Endothelial cell of umbilical vein (primary cell): ENCODE results near the gene NEK6. TPM values are rescaled to one million over a fixed set of nuclear protein-coding genes. Genes with fewer than 3 reads are reported as not detected.

ENCODE experiments used
- BruUV-seq: library from RNA; stranded (reverse); fragments of 400-500 nt; replicated peaks from 2 replicates; lab custom pipeline; 2021; lab: Mats Ljungman, UMichigan
- CTCF ChIA-PET: fragments of 300-600, 350-600 bp; sonication (Branson Sonifier 250); formaldehyde crosslinking; loops from one replicate; lab custom pipeline; 2021; ENCODE audit warnings: antibody characterized with exemption, inconsistent platforms; lab: Charles Lee
- POLR2A ChIA-PET: fragments of 300-600, 350-600 bp; sonication (Branson Sonifier 250); formaldehyde crosslinking; loops from one replicate; lab custom pipeline; 2021; ENCODE audit warnings: antibody characterized with exemption, inconsistent platforms; lab: Charles Lee
- DNase-seq: peaks from one replicate; pipeline ENCODE4 v3.0.0-alpha.2; 2011; ENCODE audit warnings: low read depth, low spot score
- FAIRE-seq: peaks from 2 replicates; lab custom pipeline; 2011; peaks lifted over from hg19 to GRCh38; lab: Jason Lieb, UNC
- H2AFZ ChIP-seq: 2 replicates; pipeline ENCODE4 v1.6.0; 2012; ENCODE audit warnings: low read depth, low read length, control low read depth, inconsistent platforms
- H3K27ac ChIP-seq: 2 replicates; pipeline ENCODE4 v1.5.1; 2011; ENCODE audit warnings: low read depth, mild to moderate bottlenecking, control low read depth, low read length, moderate library complexity; ENCODE audit not compliant: insufficient read depth
- H3K27me3 ChIP-seq, 2 experiments: 2 replicates each; pipeline versions ENCODE4 v1.6.0 to v1.6.1; 2011; ENCODE audit warnings: low read length in 2 of 2, mixed read lengths in 1 of 2; ENCODE audit not compliant: control insufficient read depth in 2 of 2, insufficient read depth in 2 of 2
- H3K36me3 ChIP-seq, 2 experiments: 2 replicates in 1 of 2; 3 replicates in 1 of 2; pipeline ENCODE4 v1.5.1; 2011; ENCODE audit warnings: low read length in 2 of 2, mild to moderate bottlenecking in 1 of 2, moderate library complexity in 1 of 2; ENCODE audit not compliant: control insufficient read depth in 2 of 2, insufficient read depth in 2 of 2; ENCODE audit errors: extremely low read depth in 1 of 2
- H3K4me1 ChIP-seq: 3 replicates; pipeline ENCODE4 v1.5.1; 2011; ENCODE audit warnings: mild to moderate bottlenecking, low read length; ENCODE audit not compliant: control insufficient read depth, insufficient read depth; ENCODE audit errors: extremely low read depth
- H3K4me2 ChIP-seq: 2 replicates; pipeline ENCODE4 v1.6.1; 2011; ENCODE audit warnings: low read length, control low read depth, mixed read lengths; ENCODE audit not compliant: insufficient read depth
- H3K4me3 ChIP-seq, 3 experiments: fragments of 200-600 bp in 1 of 3; sonication (generic), shearing (Covaris generic) in 1 of 3; replicated peaks in 1 of 3; 2 replicates each; pipeline ENCODE4 v1.5.1; 2011 to 2016; ENCODE audit warnings: control low read depth in 3 of 3, low read length in 3 of 3, mild to moderate bottlenecking in 2 of 3, inconsistent platforms in 1 of 3, low read depth in 1 of 3, moderate library complexity in 1 of 3; ENCODE audit not compliant: insufficient read depth in 1 of 3
- H3K79me2 ChIP-seq: 2 replicates; pipeline ENCODE4 v1.6.0; 2012; ENCODE audit warnings: low read length, inconsistent platforms; ENCODE audit not compliant: control insufficient read depth, insufficient read depth
- H3K9ac ChIP-seq: replicated peaks from 2 replicates; pipeline ENCODE3; 2011; ENCODE audit warnings: low read length, control low read depth; ENCODE audit not compliant: insufficient read depth; ENCODE audit errors: extremely low read depth
- H3K9me1 ChIP-seq: replicated peaks from 3 replicates; pipeline ENCODE4 v1.6.0; 2011; ENCODE audit warnings: mild to moderate bottlenecking, low read length; ENCODE audit not compliant: control insufficient read depth, insufficient read depth; ENCODE audit errors: extremely low read depth
- H3K9me3 ChIP-seq: replicated peaks from 2 replicates; pipeline ENCODE4 v1.5.1; 2012; ENCODE audit warnings: low read length, inconsistent platforms; ENCODE audit not compliant: control insufficient read depth, insufficient read depth
- H4K20me1 ChIP-seq: replicated peaks from 2 replicates; pipeline ENCODE3; 2011; ENCODE audit warnings: mild to moderate bottlenecking, low read length; ENCODE audit not compliant: control insufficient read depth, insufficient read depth; ENCODE audit errors: extremely low read depth
- EZH2 ChIP-seq: IDR thresholded peaks from 2 replicates; pipeline ENCODE4 v1.6.1; 2012; ENCODE audit warnings: borderline replicate concordance, low read depth, mild to moderate bottlenecking, moderate library complexity, low read length, inconsistent platforms; ENCODE audit not compliant: severe bottlenecking
- GATA2 ChIP-seq: IDR thresholded peaks from 2 replicates; pipeline ENCODE4 v1.7.0; 2011; ENCODE audit warnings: low read depth, mild to moderate bottlenecking, moderate library complexity, mixed read lengths, low read length; ENCODE audit not compliant: insufficient read length, insufficient read depth
- MYC ChIP-seq: IDR thresholded peaks from one replicate; pipeline ENCODE4 v1.6.1; 2011; ENCODE audit warnings: mild to moderate bottlenecking, low read depth, low read length
- POLR2AphosphoS5 ChIP-seq: IDR thresholded peaks from 2 replicates; pipeline ENCODE4 v1.6.1; 2012; ENCODE audit warnings: low read depth, mild to moderate bottlenecking, control low read depth, low read length, moderate library complexity; ENCODE audit not compliant: insufficient read depth
- dilution Hi-C: fragments of 300-500 bp; cut with MboI; formaldehyde crosslinking; loops from one replicate; pipeline ENCODE4 v1.15.0; 2019; ENCODE audit warnings: low sequenced_read_pairs; ENCODE audit not compliant: extremely low pct_ligation_motif_present
- intact Hi-C: fragments of 100-400 bp; cut with micrococcal nuclease; formaldehyde crosslinking; loops from one replicate; pipeline ENCODE4 v1.10.0; 2022
- polyA plus RNA-seq, 4 experiments: library from polyadenylated mRNA; depleted of rRNA in 3 of 4; stranded (reverse) in 3 of 4; unstranded in 1 of 4; fragments of >200 nt; gene quantifications; 2 replicates each; pipeline versions ENCODE4 v1.2.1 to v1.2.3, GENCODE V29; 2011 to 2012; ENCODE audit warnings: missing spikeins in 1 of 4
- total RNA-seq: library from RNA; stranded (reverse); gene quantifications from 2 replicates; pipeline ENCODE4 v1.2.3, GENCODE V29; 2021

NEK6 gene
- total and polyA plus RNA-seq, 2 donors (not counting 3 experiments of a cell fraction or from before 2014, with no cell fraction given), result 64.3 to 67.1 TPM

DNA sequence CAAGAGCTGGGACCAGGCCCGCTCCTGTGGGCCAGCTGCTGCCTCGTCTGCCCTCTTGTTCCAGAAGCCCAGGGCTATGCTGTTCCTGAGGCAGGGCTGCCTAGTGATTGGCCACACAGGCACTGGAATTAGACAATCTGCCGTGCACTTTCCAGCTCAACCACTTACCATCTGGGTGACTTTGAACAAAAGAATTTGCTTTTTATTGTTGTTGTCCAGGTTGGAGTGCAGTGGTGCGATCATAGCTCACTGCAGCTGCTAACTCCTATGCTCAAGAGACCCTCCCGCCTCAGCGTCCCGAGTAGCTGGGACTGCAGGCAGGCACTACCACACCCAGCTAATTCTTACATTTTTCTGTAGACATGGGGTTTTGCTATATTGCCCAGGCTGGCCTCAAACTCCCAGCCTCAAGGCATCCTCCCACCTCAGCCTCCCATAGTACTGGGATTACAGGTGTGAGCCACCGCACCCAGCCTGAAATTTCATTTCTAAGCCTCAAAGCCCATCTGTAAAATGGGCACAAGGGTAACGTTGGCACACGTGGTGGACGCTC is 1.2 kb upstream of the NEK6 start:
- POLR2A ChIA-PET, result no interaction called here
- Histone ChIP-seq H3K79me2 (peaks cover 32% of the 10 kb centered on the region), H3K27ac (no peak overlapping the region), H3K4me2 (no peak overlapping the region), H3K27me3 (no peaks in the 10 kb centered on the region), H4K20me1 (no peaks in the 10 kb centered on the region), H3K9me3 (no peaks in the 10 kb centered on the region), H3K4me3 (no peak overlapping the region), H3K9me1 (no peaks in the 10 kb centered on the region), H3K4me1 (peaks cover 33% of the 10 kb centered on the region), H3K9ac (no peak overlapping the region), H3K36me3 (no peaks in the 10 kb centered on the region), H2AFZ (no peak overlapping the region)
- BruUV-seq, result no TSS peak
- FAIRE-seq (peak; percentile 50), DNase-seq (peak; percentile 36)
- intact Hi-C loops (loop anchor here (5.0 kb wide), 2 partner anchors 109 to 136 kb away; no protein-coding TSS in a partner anchor), dilution Hi-C loops (no loop called here)
- TF ChIP-seq POLR2AphosphoS5, result peak; percentile 25
- TF ChIP-seq MYC, result no peak
- TF ChIP-seq GATA2, result no peak
- CTCF ChIA-PET, result interaction anchor here (0.9 to 1.7 kb wide), 5 partner anchors 14 to 134 kb away, joined by 3 to 8 read pairs (median 3); no protein-coding TSS in a partner anchor

DNA sequence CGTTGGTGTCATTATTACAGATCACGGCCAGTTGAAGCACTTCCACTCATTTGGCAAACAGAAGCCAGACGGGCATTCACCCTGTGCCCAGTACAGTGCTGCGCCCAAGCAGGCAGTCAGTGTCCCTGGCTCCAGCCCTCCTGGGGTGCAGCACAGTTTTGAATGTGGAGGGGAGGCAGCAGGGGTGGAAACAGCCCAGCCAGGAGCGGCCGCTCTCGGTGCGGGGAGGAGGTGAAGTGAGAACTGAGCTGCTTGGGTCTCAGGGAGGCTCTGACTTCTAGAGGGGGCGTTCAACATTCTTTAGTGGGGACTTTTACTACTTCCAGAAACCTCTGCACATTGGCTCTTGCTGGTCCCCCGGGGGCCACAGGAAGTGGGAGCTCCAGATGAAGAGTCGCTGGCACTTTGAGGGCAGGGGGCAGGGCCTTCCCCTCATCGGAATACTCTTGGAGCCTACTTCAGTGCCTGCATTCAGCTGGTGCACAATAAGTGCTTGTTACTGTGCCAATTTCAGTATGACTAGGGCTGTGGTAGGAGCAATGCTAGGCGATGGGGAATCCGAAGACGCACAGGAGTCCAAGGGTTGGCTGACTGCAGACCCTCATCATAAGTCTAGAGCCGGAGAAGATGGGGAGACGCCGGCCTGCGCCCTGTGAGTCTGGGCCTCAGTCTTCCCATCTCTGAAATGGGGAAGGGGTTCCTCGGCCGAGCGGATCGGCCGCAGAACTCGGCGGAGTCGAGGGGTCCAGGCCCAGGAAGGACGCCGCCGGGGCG is 492 bp upstream of the NEK6 start:
- H3K9me3 ChIP-seq, result no peaks in the 10 kb centered on the region
- POLR2A ChIA-PET, result no interaction called here
- peaks cover 39% of the 10 kb centered on the region for H3K79me2 ChIP-seq
- FAIRE-seq (no peak), DNase-seq (peak; percentile 13)
- H3K27me3 ChIP-seq, result no peaks in the 10 kb centered on the region
- CTCF ChIA-PET, result interaction anchor here (1.0 to 1.7 kb wide), 4 partner anchors 123 to 135 kb away, joined by 3 to 8 read pairs (median 3); no protein-coding TSS in a partner anchor
- H3K4me2 ChIP-seq, result peak overlapping the region; percentile 36
- no peak overlapping the region for H3K27ac ChIP-seq
- H3K4me3 ChIP-seq, result peak overlapping the region in 2 of 3 experiments; percentile 21 to 90
- peaks cover 33% of the 10 kb centered on the region for H3K4me1 ChIP-seq
- no peaks in the 10 kb centered on the region for H3K9me1 ChIP-seq
- no peaks in the 10 kb centered on the region for H3K36me3 ChIP-seq
- peak overlapping the region; percentile 35 for H3K9ac ChIP-seq
- peak overlapping the region; percentile 24 for H2AFZ ChIP-seq
- dilution Hi-C loops (no loop called here), intact Hi-C loops (loop anchor here (5.0 kb wide), 2 partner anchors 110 to 135 kb away; no protein-coding TSS in a partner anchor)
- BruUV-seq, result no TSS peak
- H4K20me1 ChIP-seq, result no peaks in the 10 kb centered on the region
- no peak for TF ChIP-seq EZH2
- peak; percentile 3 for TF ChIP-seq POLR2AphosphoS5
